Fibroblast of skin of left quadriceps (primary cell): ENCODE results near the gene TUBB1.
"Not testable (repeated sequence)": the region's sequence is repeated elsewhere in the genome, so short reads cannot be mapped to it uniquely, and the experiment has no call there.

Experiments
- DNase-seq, 2 experiments: peaks; one replicate each; pipeline ENCODE4 v3.0.0-alpha.2; 2013; ENCODE audit warnings: low read depth in 2 of 2

Gene TUBB1

DNA sequence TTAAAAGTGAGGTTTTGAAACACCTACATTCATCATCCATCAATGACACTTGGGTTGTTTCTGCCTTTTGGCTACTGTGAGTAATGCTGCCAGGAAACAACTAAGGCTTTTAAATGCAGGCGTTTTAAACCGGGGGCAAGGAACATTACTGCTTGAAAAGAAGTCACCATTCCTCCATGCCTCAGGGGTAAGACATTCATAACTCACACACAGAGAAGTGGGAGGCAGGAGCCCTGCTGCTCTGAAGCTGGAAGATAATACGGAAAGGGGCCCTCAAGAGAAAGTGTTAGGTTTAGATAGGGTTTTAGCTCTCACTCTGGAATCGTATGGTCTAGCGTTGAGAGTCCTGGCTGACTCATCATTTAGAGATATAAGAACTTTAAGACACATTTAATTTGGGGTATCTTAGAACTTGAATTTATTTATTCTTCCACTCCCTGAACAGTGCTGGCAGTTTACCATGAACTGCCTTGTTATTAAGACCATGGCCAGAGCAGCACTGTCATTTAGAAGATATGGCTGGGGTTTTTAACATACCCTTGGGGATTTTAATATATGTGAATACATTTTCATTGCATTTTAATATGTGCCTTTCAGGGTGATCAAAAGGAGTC, 1.8 kb downstream of the TUBB1 start:
- no peak for DNase-seq

DNA sequence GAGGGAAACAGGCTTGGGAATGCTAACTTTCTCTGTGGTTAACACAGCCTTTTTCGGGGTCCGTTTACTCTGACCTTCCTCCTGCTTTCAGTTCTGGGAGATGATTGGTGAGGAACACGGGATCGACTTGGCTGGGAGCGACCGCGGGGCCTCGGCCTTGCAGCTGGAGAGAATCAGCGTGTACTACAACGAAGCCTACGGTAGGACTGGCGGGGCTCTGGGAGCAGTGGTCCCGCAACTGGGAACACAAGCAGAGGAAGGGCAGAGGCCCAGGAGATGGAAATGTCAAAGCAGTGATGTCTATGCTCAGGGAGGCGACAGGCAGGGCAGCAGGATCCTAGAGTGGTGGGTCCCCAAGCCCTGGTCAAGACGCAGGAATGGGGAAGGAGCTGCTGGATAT, 3.5 kb downstream of the TUBB1 start:
- no peak for DNase-seq

DNA sequence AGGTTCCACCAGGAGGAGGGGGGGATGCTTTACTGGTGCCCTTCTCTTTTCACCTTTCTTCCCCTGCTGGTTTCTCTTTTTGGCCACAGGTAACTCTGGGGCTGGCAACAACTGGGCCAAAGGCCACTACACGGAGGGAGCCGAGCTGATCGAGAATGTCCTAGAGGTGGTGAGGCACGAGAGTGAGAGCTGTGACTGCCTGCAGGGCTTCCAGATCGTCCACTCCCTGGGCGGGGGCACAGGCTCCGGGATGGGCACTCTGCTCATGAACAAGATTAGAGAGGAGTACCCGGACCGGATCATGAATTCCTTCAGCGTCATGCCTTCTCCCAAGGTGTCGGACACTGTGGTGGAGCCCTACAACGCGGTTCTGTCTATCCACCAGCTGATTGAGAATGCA, 4.4 kb downstream of the TUBB1 start:
- no peak for DNase-seq

DNA sequence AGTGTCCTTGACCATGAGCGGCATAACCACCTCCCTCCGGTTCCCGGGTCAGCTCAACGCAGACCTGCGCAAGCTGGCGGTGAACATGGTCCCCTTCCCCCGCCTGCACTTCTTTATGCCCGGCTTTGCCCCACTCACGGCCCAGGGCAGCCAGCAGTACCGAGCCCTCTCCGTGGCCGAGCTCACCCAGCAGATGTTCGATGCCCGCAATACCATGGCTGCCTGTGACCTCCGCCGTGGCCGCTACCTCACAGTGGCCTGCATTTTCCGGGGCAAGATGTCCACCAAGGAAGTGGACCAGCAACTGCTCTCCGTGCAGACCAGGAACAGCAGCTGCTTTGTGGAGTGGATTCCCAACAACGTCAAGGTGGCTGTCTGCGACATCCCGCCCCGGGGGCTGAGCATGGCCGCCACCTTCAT, 4.9 kb downstream of the TUBB1 start:
- no peak for DNase-seq

DNA sequence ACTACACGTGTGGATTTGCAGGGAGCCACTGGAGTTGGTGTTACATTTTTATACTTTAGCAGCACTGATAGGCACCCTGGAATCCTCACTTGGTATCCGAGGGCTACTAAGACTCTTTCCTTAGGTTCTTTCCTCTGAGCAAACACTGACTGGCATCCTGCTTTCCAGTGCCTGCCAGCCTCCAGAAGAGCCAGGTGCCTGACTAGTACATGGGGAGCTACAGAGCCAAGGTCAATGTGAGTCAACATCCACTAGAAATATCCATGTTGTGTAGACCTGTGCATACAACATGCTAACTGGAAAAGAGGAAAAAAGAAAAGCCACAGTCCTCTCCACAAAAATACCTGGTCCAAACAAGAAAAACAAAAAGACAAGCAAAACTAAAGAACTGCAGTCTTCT, 5.9 kb downstream of the TUBB1 start:
- DNase-seq = no peak

DNA sequence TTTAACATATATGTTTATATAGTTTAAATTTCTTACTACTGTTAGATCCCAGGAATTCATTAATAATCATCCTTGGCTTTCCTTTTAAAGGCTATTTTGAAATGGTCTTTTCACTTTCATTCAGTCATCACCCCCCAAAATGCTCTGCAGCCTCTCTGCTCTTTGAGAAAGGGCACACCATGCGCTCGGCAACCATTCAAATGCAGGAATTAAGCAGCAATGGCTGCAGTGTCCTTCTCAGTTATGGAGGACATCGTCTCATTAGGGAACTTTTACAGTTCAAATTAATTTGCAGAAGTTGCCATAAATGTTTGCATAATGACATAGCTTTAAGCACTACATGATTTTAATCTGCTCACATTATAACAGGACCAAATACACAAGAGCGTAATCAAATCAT, 6.3 kb downstream of the TUBB1 start:
- no peak for DNase-seq

DNA sequence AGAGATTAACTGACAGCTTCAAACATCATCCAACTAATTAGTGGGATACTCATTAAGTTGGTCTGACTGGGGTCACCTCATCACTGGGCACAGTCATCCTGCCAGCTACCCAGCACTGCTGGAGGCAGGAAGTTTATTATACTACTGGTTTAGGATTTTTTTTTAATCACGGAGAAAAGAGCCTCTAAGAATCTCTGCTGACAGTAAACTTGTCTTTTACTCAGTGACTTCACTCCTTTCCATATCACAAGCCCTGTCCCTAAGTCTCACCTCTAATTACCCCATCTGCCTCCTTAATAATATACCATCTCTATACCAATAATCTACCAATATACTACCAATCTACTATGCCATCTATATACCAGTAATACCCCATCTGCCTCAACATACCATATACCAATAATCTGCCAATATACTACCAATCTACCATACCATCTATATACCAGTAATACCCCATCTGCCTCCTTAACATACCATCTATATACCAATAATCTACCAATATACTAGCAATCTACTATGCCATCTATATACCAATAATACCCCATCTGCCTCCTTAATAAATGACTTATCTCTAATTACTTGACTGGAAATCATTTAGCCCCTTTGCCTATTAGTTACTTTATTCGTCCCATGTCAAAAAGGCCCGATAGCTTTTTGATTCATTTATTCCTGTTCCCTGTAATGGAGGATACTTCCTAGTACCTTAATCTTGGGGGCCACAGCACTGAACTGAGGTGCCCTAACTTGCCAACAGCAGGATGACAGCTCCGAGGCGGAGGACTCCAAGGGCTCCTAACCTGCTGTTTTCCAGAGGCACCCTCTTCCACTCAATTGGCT, 7.9 kb downstream of the TUBB1 start:
- no peak for DNase-seq

DNA sequence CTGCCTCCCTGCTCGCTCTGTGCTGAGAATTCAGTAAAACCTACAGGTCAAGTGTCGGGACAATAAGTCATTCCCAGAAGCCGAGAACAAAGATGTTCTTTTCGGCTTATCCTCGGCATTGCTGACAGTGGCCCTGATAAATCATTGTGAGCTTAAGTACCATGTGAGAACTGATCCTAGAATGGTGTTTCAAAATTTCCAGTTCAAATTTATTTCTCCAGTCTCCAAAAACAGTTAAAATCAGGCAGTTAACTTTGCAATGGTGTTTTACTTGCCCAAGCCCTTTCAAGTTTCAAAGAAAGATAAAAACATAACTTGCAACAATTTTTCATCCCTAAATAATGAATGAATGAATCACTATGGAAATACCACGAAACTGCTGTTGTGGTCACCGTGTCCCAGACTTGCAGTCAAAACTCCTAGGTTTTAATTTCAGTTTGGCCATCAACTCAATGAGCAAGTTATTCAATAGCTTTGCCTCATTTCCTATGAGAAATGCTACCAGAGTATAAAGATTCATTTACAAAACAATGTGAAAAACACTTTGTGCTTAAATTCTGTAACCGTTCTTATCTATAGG, 8.6 kb downstream of the TUBB1 start:
- DNase-seq = peak; percentile 39 to 43

DNA sequence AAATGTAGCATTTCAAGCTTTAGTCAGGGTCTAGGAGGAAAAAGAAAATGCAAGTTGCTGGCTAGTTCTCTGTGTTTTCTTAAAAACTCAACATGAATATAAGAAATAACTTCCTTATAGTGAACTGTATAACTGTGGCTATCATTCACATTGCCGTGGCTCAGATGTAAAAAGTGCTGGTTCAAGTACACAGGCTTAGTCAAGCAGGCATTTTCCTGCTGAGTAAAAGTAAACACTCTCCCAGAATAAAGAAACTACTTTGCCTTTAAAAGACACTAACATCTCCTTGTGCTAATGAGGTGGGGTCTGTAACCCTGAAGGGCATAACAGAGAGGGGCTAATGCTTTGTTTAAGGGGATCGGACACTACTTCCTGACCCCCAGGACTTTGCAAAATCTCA, 9.6 kb downstream of the TUBB1 start:
- DNase-seq = no peak

DNA sequence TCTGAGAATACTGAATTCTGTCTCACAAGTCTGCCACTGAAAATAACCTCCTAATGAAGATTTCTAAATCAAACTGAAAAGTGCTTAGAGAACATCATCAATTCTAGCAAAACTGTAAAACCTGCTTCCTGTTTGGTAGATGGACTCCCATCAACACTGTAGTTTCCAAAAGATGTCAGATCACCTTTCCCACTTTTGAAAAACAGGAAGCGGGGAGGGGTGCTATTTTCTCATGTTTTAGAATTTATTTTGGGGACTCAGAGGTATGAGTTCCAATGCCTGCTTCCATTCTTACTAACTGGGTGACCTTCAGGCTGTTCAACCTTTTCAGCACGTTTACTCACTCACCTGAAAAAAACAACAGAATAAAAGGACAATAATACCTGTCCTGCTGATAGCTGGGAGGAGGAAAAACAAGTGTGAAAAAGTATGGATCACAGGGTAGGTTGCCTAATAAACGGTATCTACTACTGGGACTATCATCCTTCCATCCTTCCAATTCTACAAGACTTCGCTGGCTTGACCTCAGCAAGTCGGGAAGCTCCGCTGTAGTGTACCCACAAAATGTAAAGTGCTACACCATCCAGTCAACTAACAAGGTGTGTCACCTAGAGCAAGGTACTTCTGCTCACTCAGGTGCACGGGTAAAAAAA, 11.8 kb downstream of the TUBB1 start:
- no peak for DNase-seq

DNA sequence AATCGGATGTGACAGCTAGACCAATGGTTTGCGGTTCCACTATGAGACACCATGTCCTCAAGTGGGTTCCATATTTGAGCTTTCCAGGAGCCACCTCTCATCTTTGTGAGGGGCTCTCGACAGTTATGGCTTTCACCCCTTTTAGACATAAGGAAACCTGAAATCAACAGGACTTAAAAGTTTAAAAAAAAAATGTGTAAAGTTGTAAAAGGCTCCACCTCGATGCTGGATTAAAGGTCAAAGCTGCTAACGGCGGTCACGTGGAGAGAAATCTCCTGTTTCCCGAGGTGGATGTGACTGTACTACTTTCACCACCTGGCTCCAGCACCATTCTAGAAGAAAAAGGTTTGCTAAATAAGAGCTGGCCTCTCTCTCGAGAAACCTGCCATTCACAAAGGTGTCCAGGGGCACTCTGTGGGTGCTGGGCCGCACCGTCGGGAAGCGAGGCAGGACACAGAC, 12.4 kb downstream of the TUBB1 start:
- DNase-seq = no peak

DNA sequence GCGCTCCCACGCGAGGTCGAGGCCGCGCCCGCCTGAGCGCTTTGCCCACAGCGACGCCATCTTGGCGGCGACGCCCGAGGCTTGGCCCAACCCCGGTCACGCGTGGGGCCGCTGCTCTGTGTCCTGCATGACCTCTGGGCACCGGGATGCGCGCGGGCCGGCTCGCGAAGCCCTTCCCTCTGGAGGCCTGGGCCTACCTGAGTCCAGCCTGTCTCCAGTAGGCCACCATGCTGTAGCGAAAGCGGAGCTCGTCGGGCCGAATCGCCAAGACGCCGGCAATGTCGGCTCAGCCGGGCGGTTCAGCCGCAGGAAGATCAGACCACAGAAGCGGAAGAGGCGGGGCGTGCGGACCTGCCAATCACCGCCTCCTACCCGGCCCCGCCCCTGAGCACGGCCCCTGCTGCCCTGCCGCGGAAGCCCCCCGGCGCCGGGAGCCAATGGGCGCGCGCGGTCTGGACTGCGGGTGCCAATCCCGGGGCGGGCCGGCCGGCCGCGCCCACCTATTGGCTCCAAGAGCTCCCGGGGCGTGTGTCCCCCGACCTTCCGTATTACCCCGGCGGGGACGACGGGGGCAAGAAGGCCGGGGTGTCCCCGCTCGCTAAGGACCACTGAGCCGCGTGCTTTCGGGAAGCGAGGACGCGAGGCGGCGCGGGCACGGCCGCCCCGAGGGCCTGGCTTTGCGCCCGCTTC, 12.9 kb downstream of the TUBB1 start, which contains the start of gene ATP5F1E:
TSS of gene ATP5F1E (minus strand) at position 313 of the 690 bp plus-strand sequence. CDS start at position 229, 84 bp downstream.
- DNase-seq = peak; percentile 85 to 86

DNA sequence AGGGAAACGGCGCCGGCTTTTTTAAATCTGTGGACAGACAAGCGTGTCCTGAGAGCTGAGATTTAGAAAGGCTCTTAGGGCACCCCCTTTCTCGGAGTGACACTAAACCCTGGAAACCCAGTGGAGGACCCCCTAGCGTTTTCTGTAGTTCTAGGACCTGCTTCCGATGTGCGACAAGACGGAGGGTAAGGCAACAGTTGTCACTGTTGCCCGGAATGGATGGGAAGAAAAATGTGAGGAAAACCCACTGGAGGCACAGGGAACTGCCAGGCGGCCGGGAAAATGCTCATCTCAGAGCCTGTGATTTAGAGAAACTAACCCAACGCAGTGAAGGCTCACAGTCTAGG, 13.5 kb downstream of the TUBB1 start:
- no peak for DNase-seq

DNA sequence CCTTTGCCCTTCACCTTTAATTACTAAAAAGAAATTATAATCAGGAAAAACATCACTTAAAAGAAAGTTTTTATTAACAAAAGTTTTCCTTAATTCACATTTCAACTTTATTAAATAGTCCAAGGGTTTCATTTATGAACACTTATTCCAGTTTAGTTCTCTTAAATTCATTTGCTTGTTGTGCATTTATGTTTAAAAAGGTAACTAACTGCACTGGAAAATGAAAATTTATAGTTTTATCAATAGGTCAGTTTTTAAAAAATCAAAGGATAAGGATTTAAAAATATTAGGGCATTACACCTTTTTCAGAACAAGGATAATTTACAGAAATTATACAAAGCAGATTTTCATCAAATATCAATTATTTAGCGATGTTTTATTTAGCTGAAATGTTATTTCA, 13.9 kb downstream of the TUBB1 start:
- no peak for DNase-seq

DNA sequence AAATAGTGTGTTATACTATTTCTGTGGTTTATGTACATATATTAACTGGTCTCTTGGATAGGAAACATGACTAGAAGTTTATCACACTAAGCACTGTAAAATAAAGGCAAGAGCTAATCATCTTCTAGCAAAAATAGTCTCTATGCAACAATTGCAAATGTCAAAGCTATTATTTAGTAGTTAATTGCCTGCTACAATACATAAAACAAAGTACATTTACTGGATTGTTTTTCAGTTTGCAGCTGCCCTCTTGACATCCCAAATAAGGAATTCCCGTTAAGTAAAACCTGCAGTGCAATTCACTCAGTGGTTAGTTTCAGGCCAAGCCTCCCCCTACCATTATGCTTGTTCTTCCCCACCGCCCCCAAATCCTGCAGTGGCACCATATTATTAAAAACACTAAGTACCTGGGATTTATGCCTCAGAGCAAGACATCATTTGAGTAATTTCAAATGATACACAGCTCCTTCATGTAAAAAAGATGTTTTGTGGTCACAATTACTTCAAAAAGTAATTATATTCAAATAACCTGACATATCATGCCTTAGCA, 14.5 kb downstream of the TUBB1 start:
- no peak for DNase-seq

DNA sequence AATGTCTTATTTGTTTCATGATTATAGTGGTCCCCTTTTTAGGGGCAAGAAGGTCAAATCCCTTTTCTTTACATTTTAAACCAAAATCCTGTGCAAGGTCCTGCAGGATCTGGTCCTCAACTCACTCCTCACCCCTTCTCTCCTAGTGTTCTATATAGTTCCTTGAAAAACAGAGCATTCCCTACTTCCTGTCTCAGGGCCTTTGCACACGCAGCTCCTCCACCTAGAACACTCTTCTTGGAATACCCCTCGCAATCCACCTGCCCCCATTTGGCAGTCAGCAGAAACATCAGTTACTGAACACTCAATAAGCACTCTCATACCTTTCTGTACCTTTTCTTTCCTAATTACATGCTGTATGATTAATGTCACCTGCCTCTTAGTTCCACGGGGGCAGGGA, 16.2 kb downstream of the TUBB1 start:
- no peak for DNase-seq

DNA sequence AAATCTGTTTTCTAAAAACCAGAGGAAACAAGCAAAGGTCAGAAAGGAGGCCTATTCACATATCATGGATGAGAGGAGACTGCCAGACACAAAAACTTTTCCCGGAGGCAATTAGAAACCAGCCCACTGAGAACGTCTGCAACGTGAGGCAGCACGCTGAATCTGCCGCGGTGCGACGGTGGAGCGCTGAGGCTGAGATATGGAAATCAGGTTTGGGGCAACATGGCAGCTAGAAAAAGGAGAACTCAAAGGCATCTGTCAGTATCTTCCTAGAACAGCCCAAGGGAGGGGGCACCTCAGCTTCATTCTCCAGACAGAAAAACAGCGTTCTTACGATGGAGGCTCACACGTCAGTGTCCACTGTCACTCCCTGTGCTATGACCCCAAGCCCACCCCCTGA, 18.2 kb downstream of the TUBB1 start:
- DNase-seq = no peak

DNA sequence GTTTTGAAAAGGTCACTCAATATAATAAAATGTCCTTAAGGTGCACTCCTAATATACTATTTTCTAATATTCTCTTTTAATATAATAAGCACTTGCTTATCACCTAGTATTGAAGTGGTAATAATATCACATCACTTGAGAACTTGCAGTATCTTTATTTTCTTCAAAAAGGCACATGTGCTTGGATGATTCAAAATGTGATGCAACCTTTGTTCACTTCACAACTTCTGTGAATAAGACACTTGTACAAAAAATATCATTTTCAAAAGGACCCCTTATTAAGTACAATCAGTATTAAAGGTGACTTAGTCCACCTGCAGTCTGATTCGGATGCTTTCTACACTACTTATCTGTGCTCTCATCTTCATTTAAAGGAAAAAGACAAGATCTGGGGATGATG, 20.0 kb downstream of the TUBB1 start:
- no peak for DNase-seq

DNA sequence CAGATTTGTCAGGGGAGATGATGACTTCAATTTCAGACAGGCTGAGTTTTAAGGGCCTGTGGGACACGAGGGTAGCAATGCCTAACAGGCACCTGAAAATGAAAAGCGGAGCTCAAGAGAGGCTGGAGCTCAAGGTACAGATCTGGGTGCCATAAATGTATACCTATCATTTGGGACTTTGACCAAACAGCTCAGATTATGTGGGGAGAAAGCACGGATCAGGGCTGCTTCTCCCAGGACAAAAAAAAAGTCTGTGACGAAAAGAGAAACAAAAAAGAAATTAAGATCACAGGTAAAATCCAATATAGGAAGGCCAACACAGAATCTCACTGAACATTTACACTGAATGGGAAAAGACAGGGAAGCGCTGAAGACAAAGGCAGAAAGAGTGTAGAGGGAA, 21.4 kb downstream of the TUBB1 start:
- no peak for DNase-seq

DNA sequence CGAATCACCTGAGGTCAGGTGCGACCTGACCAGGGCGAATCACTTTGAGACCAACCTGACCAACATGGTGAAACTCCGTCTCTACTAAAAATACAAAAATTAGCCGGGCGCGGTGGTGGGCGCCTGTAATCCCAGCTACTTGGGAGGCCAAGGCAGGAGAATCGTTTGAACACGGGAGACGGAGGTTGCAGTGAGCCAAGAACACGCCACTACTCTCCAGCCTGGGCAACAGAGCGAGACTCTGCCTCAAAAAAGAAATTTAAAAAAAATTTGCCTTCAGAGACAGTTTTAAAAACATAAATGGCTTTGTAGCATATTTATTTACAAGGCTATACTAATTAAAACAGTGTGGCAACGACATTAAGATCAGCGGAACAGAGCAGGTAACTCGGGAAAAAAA, 22.3 kb downstream of the TUBB1 start:
- DNase-seq = not testable (repeated sequence)

DNA sequence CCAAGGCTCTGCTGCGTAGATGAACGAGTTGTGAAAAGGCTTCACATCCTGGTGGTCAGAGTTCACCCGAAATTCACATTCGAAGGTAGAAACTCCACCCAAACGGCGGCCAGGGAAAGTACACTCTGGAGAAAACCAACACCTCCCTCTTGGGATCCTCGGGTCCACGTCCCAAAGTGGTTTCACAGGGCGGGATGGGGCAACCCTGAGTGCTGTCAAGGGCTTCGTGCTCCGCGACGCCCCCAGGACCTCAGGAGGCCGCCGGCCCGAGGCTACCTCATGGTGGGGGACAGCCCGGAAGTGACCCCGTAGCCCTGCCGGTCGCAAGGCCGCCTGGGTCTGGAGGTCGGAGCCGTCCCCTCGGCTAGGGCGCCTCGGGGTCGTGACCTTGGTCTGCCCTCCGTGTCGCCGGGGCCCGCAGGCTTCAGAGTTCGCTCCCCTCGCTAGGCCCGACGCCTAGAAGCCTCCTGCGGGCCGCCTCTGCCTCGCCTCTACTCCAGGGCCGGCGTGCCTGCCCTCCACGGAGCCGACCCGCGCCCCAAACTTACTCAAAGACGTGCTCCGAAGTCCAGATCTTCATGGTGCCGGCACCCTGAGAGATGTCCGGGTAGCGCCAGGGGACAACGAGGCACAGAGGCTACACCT, 23.0 kb downstream of the TUBB1 start, which contains the start of gene PRELID3B:
TSS of gene PRELID3B (minus strand) at position 636 of the 645 bp plus-strand sequence. CDS start at position 580, 56 bp downstream.
- no peak for DNase-seq
